PC-3 (cell line): Measurements from ENCODE around the gene CYGB.

Experiments
- CTCF ChIP-seq: fragments of 300-600 bp; sonication (generic); conservative IDR thresholded peaks from 2 replicates; pipeline ENCODE4 v1.5.1; 2017; ENCODE audit warnings: antibody characterized with exemption, low read depth, mild to moderate bottlenecking, low read length
- EZH2phosphoT487 ChIP-seq: fragments of 300-600 bp; sonication (generic); IDR thresholded peaks from 2 replicates; pipeline ENCODE4 v1.6.1; 2018; ENCODE audit warnings: mild to moderate bottlenecking, antibody characterized with exemption, low read length, borderline replicate concordance

GRCh38 chr17:76528156-76528527 is 9.4 kb downstream of the CYGB start:
- TF ChIP-seq CTCF, result no peak
- TF ChIP-seq EZH2phosphoT487, result no peak
